IPS-18c (cell line): ENCODE data around the gene NKD1.

Experiments
- H3K4me3 ChIP-seq: 2 replicates; pipeline ENCODE4 v1.7.0; 2013; ENCODE audit warnings: low read depth, mild to moderate bottlenecking, low read length, moderate library complexity; ENCODE audit not compliant: insufficient read depth
- H3K9me3 ChIP-seq: one replicate; pipeline ENCODE4 v1.6.1; 2013; ENCODE audit warnings: mild to moderate bottlenecking, low read length, moderate library complexity; ENCODE audit not compliant: control insufficient read depth, insufficient read depth

The NKD1 gene

GRCh38 chr16:50695017-50696000 lies 147.1 kb downstream of the NKD1 start:
- H3K9me3 ChIP-seq: no peaks in the 10 kb centered on the region

DNA sequence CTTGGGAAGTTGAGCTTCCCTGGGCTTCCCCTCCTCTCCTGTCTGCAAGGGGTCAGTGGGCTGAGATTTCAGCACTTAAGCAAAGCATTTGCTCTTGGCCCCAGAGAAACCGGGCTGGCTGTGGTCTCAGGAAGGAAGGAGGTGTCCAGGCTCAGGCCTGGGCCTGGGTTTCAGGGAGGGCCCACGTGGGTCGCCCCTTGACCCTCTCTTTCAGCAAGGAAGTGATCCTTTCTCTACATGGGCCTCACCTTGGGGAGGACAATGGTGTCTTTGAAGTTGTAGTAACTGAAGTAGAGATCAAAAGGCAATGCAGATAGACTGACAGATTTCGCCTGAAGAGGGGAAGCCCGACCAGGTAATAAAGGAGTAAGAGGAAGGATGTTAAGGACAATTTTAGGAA lies 147.9 kb downstream of the NKD1 start:
- no peak overlapping the region for H3K4me3 ChIP-seq
- no peaks in the 10 kb centered on the region for H3K9me3 ChIP-seq

More at GRCh38 chr16:50695017-50696000, 147.1 kb downstream of the NKD1 start:
- no peak overlapping the region for H3K4me3 ChIP-seq

DNA sequence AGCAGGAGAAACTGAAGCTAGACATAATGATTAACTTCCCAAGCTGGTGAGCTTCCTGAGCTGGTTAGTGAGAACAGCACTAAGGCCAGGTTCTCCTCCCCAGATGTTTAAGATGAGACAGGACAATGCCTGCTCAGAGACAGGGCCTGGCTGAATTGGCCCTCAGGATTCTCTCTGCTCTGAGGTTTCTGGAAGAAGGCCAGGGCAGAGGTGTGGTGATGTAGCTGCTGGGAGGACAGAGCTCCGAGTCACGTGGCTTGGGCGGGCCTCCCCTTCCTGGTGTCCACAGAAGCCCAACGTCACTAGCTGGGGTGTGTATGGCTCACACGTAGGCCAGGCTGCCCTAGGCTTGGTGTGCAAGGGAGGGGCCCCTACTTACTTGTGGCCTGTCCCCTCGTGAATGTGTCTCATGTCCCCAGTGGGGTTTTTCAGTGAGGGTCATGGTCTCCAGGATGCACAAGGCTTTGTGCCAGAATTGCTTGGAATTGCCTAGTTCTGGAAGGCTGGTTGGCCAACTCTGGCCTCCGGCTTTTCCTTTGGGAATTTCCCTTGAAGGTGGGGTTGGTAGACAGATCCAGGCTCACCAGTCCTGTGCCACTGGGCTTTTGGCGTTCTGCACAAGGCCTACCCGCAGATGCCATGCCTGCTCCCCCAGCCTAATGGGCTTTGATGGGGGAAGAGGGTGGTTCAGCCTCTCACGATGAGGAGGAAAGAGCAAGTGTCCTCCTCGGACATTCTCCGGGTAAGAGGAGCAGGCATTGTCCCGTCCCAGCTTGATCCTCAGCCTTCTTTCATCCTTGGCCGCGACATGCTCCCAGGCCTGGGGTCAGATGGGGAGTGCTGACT lies 148.6 kb downstream of the NKD1 start:
- Histone ChIP-seq H3K4me3 (no peak overlapping the region), H3K9me3 (no peaks in the 10 kb centered on the region)

DNA sequence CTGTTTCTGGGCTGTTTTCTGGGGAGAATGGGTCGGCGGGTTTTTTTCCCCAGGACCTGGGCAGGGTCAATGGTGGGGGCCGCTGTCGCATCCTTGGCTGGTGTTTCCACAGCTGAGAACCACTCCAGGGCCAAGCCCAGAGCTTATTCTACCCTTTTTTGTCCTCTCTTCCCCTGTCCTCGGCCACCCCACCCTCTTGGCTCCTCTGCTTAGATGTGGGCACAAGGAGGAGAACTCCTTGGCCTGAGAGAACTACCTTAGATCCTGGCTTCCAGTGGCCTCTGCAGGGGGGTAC lies 149.2 kb downstream of the NKD1 start:
- Histone ChIP-seq H3K4me3 (no peak overlapping the region), H3K9me3 (no peaks in the 10 kb centered on the region)

- Histone ChIP-seq H3K4me3 (no peak overlapping the region), H3K9me3 (no peaks in the 10 kb centered on the region)
These were observed 149.9 kb downstream of the NKD1 start for GRCh38 chr16:50697881-50698767.
